Activated CD8-positive, alpha-beta T cell treated with anti-CD3 and anti-CD28 coated beads for 36 hours (primary cell): ENCODE results near the gene ELL2. TPM values are rescaled to one million over a fixed set of nuclear protein-coding genes. Genes with fewer than 3 reads are reported as not detected.
A peak's percentile ranks its signal among the peaks of the same experiment; 100 is the strongest.

Experiments
- ATAC-seq: fragments of 200-7000 bp; cut with Tn5 transposase; one replicate; pipeline ENCODE4 v1.10.0; 2021; ENCODE audit warnings: mild to moderate bottlenecking, moderate library complexity
- CTCF ChIA-PET: fragments of 350-600 bp; sonication (Branson Sonifier 250); formaldehyde crosslinking; loops from one replicate; lab custom pipeline; 2021; ENCODE audit warnings: antibody characterized with exemption; lab: Charles Lee
- POLR2A ChIA-PET: fragments of 350-600 bp; sonication (Branson Sonifier 250); formaldehyde crosslinking; loops from one replicate; lab custom pipeline; 2021; ENCODE audit warnings: antibody characterized with exemption; lab: Charles Lee
- DNase-seq: peaks from one replicate; pipeline ENCODE4 v3.0.0-alpha.2; 2020
- H3K27ac Mint-ChIP-seq: one replicate; pipeline ENCODE4 v1.8.0; 2021; ENCODE audit warnings: mild to moderate bottlenecking, mixed read lengths
- H3K27me3 Mint-ChIP-seq: one replicate; pipeline ENCODE4 v1.8.0; 2021; ENCODE audit warnings: mixed read lengths
- H3K36me3 Mint-ChIP-seq: one replicate; pipeline ENCODE4 v1.8.0; 2021; ENCODE audit warnings: low read depth, mixed read lengths
- H3K4me1 Mint-ChIP-seq: one replicate; pipeline ENCODE4 v1.8.0; 2021; ENCODE audit warnings: low read depth, mixed read lengths
- H3K4me3 Mint-ChIP-seq: one replicate; pipeline ENCODE4 v1.8.0; 2021; ENCODE audit warnings: mild to moderate bottlenecking, moderate library complexity, mixed read lengths
- H3K9me3 Mint-ChIP-seq: one replicate; pipeline ENCODE4 v1.8.0; 2021; ENCODE audit warnings: mixed read lengths
- intact Hi-C: fragments of 100-400 bp; cut with micrococcal nuclease; formaldehyde crosslinking; loops from one replicate; pipeline ENCODE4 v1.10.0; 2022
- total RNA-seq, 2 experiments: library from RNA; stranded (reverse); gene quantifications; one replicate each; pipeline ENCODE4 v1.2.3, GENCODE V29; 2021
- TF ChIP-seq, protein P1 (sequence below): fragments of 200-600 bp; IDR thresholded peaks from one replicate; pipeline ENCODE4 v1.8.0; 2022; ENCODE audit warnings: antibody characterized with exemption, mild to moderate bottlenecking

The ELL2 gene
- total RNA-seq, 2 experiments from 2014 or later = 39.7 to 46.3 TPM

DNA sequence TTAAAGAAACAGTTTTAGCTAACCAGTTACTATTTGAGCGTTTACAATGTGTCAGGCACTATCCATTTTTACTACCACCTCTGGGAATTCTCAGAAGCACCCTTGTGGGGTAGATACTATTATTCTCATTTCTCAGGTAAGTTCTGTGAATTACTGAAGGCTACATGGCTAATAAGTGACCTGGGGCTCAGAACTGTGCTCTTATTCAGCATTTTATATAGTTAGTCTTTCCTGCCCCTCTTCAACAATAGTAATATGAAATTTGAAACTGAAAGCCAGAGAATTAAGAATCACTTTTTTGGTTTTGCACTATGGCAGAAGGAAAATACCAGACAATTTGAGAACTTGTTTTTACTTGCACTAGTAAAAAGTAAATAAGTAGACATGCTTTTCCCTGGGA is 11.8 kb downstream of the ELL2 start:
- H3K27me3 Mint-ChIP-seq = no peaks in the 10 kb centered on the region
- H3K9me3 Mint-ChIP-seq = no peaks in the 10 kb centered on the region
- ChIA-PET CTCF (interaction anchor here (1.0 kb wide), 1 partner anchor 11 kb away, joined by 4 read pairs; no protein-coding TSS in a partner anchor), POLR2A (interaction anchor here (1.3 to 2.8 kb wide), 2 partner anchors 10 to 12 kb away, joined by 3 to 9 read pairs; partner anchors contain the start of gene ELL2)
- peaks cover 33% of the 10 kb centered on the region for H3K36me3 Mint-ChIP-seq
- H3K27ac Mint-ChIP-seq = no peak overlapping the region
- H3K4me3 Mint-ChIP-seq = no peak overlapping the region
- DNase-seq = no peak
- TF ChIP-seq, protein P1, sequence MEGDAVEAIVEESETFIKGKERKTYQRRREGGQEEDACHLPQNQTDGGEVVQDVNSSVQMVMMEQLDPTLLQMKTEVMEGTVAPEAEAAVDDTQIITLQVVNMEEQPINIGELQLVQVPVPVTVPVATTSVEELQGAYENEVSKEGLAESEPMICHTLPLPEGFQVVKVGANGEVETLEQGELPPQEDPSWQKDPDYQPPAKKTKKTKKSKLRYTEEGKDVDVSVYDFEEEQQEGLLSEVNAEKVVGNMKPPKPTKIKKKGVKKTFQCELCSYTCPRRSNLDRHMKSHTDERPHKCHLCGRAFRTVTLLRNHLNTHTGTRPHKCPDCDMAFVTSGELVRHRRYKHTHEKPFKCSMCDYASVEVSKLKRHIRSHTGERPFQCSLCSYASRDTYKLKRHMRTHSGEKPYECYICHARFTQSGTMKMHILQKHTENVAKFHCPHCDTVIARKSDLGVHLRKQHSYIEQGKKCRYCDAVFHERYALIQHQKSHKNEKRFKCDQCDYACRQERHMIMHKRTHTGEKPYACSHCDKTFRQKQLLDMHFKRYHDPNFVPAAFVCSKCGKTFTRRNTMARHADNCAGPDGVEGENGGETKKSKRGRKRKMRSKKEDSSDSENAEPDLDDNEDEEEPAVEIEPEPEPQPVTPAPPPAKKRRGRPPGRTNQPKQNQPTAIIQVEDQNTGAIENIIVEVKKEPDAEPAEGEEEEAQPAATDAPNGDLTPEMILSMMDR = no peak
- ATAC-seq = peak; percentile 30
- peaks cover 30% of the 10 kb centered on the region for H3K4me1 Mint-ChIP-seq
- intact Hi-C loops = no loop called here

DNA sequence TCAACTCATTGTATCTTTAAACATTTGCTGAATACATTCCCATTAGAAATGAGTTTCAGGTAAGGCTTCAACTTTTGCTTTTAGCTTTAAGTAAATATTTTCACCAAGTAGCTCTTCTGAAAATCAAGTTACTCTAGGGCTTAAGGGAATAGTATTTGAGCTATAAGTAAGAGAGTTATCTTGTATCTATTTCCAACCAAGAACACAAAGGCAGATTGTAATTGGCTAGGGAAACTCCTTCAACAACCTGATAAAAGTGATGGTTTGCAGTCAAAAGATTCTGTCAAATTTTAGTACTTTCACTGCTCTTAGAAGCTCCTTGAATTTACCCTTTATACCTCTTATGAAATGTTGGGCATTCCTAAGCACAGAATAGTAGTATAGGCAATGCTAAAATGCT is 13.0 kb downstream of the ELL2 start:
- Mint-ChIP-seq H3K4me1 (peaks cover 27% of the 10 kb centered on the region), H3K27ac (no peak overlapping the region), H3K36me3 (peaks cover 30% of the 10 kb centered on the region), H3K4me3 (no peak overlapping the region), H3K27me3 (no peaks in the 10 kb centered on the region), H3K9me3 (no peaks in the 10 kb centered on the region)
- TF ChIP-seq, protein P1 = no peak
- CTCF ChIA-PET = interaction anchor here (0.7 to 1.9 kb wide), 4 partner anchors 95 to 388 kb away, joined by 3 read pairs; no protein-coding TSS in a partner anchor
- DNase-seq (no peak), ATAC-seq (no peak)
- POLR2A ChIA-PET = interaction anchor here (0.6 to 2.8 kb wide), 3 partner anchors 11 to 191 kb away, joined by 3 to 9 read pairs (median 4); partner anchors contain the start of gene ELL2
- intact Hi-C loops = no loop called here

DNA sequence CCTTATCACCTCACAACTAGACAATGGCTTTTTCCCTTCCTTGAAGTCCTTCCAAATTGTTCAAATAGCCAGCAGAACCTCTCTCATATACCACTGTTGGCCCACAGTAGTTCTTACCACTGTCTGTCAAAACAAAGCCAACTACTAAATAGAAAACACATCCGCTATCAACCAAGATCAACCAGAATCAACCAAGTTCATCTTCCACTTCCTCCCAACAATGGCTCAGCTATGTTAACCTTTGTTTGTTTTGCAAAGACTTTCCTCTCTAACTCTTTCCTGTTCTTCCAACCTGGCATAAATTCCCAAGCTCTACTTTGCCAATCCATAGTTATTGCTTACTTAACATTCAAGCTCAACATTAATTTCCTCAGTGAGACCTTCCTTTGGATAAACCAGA is 15.2 kb downstream of the ELL2 start:
- CTCF ChIA-PET = interaction anchor here (1.0 to 1.3 kb wide), 2 partner anchors 11 to 389 kb away, joined by 3 read pairs; no protein-coding TSS in a partner anchor
- no peaks in the 10 kb centered on the region for H3K27me3 Mint-ChIP-seq
- POLR2A ChIA-PET = interaction anchor here (1.3 kb wide), 1 partner anchor 18 kb away, joined by 3 read pairs; no protein-coding TSS in a partner anchor
- DNase-seq (no peak), ATAC-seq (no peak)
- H3K36me3 Mint-ChIP-seq = peaks cover 18% of the 10 kb centered on the region
- intact Hi-C loops = no loop called here
- TF ChIP-seq, protein P1 = no peak
- peaks cover 20% of the 10 kb centered on the region for H3K4me1 Mint-ChIP-seq
- no peak overlapping the region for H3K27ac Mint-ChIP-seq
- H3K9me3 Mint-ChIP-seq = no peaks in the 10 kb centered on the region
- H3K4me3 Mint-ChIP-seq = no peak overlapping the region

GRCh38 chr5:95942968-95943367 is 18.7 kb downstream of the ELL2 start:
- H3K9me3 Mint-ChIP-seq = no peaks in the 10 kb centered on the region
- no peak overlapping the region for H3K4me3 Mint-ChIP-seq
- intact Hi-C loops = no loop called here
- H3K4me1 Mint-ChIP-seq = peaks cover 5% of the 10 kb centered on the region
- DNase-seq (no peak), ATAC-seq (no peak)
- TF ChIP-seq, protein P1 = no peak
- no peak overlapping the region for H3K27ac Mint-ChIP-seq
- H3K27me3 Mint-ChIP-seq = no peaks in the 10 kb centered on the region
- H3K36me3 Mint-ChIP-seq = peaks cover 16% of the 10 kb centered on the region
- POLR2A ChIA-PET = no interaction called here
- CTCF ChIA-PET = no interaction called here

GRCh38 chr5:95942414-95942813 is 19.2 kb downstream of the ELL2 start:
- no peak overlapping the region for H3K4me3 Mint-ChIP-seq
- ChIA-PET CTCF (no interaction called here), POLR2A (no interaction called here)
- peaks cover 5% of the 10 kb centered on the region for H3K4me1 Mint-ChIP-seq
- no peak for ATAC-seq
- H3K27me3 Mint-ChIP-seq = no peaks in the 10 kb centered on the region
- H3K9me3 Mint-ChIP-seq = no peaks in the 10 kb centered on the region
- peaks cover 16% of the 10 kb centered on the region for H3K36me3 Mint-ChIP-seq
- TF ChIP-seq, protein P1 = no peak
- DNase-seq = no peak
- H3K27ac Mint-ChIP-seq = no peak overlapping the region
- intact Hi-C loops = no loop called here
